NCI-H446 treated with DMSO at 0.1 percent for 48 hours (cell line): ENCODE results near the gene OR52E4.

Experiments
- DNase-seq: peaks from one replicate; lab custom pipeline; 2025; lab: John Stamatoyannopoulos, UW

The OR52E4 gene

DNA sequence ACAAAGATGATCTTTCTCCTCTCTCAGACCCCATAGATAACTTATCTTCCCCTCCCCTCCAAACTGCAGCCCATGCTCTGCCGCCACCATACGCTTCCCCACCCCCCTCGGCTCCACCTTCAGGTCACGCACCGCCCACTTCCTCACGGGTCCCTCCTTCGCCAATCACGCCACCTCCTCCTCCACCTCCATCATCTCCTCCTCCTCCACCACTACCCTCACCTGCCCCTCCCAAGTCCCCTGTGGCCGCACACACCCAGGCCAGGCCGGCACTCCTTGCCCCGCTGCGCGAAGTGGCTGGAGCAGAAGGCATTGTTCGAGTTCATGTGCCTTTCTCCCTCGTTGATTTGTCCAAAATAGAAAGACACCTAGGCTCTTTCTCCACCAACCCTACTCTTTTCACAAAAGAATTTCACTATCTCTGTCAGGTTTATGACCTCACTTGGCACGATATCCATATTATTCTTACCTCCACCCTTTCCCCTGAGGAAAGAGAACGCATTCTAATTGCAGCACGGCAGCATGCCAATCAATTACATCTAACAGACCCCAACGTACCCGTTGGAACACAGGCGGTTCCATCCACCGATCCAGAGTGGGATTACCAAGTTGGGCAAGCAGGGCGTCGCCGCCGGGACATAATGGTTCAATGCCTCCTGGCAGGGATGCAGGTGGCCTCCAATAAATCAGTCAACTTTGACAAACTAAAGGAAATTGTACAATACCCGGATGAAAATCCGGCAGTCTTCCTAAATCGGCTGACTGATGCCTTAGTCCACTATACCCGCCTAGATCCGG lies 49.3 kb downstream of the OR52E4 start:
- DNase-seq, result no peak

DNA sequence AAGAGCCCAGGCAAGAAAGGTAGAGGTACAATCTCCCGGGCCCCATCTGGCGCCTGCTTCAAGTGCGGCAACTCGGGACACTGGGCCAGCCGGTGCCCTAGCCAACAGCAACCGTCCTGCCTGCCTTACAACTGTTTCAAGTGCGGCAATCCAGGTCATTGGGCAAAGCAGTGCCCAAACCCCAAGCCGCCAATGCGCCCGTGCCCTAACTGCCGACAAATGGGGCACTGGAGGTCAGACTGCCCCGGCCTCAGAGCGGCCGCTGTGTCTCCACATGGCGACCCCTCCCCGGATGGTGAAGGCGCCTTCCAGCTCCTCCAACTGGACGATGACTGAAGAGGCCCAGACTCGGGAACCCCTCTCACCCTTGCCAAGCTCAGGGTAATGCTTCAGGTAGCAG lies 50.2 kb downstream of the OR52E4 start:
- DNase-seq, result no peak

DNA sequence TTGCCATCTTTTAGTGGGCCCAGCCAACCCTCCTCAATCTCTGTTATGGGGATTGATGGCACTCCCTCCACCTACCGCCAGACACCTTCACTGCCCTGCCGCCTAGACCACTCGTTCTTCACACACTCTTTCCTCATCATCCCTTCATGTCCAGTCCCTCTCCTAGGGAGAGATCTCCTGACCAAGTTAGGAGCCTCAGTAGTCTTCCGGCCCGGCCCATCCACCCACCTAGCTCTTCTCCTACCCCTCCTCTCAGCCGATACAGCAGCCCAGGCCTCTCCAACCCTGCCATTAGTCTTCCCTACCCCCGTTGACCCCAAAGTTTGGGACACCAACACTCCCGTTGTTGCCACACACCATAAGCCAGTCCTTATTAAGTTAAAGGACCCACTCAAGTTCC lies 50.6 kb downstream of the OR52E4 start:
- DNase-seq, result no peak

DNA sequence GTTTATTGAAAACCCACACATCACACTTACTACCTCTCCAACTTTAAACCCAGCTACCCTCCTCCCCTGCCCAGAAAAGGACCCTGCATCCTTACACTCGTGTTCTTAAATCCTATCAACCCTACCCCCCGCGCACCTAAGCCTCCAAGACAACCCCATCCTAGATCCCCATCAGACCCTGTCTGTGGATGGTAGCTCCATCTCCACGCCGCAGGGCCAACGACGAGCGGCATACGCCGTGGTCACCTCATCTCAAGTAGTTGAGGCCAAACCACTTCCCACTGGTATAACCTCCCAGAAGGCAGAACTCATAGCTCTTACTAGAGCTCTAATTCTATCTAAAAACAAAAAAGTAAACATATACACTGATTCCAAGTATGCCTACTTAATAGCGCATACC lies 52.2 kb downstream of the OR52E4 start:
- no peak for DNase-seq

DNA sequence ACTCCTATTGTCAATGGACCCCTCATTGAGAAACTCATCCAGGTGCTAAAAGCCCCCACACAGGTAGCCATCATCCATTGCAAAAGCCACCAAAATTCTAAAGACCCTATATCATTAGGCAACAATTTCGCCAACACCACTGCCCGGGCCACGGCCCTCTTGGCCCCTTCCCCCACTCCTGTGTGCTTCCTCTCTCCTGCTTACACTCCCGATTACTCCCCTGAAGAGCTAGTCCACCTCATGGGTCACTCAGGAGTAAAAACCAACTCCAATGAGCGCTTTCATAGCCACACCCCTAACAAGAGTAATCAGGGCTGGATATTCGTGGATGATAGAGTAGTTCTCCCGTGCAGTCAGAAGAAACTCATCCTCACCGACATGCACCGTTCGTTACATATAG lies 52.7 kb downstream of the OR52E4 start:
- no peak for DNase-seq
